ENCODE results near the gene CD163L1.

- no peak for TF ChIP-seq POLR2A (IDR thresholded peaks at IDR 0.05; ENCODE audit: low read length)
- no peak for TF ChIP-seq GATA1 (IDR thresholded peaks at IDR 0.05; ENCODE audit: low read depth, low read length)
Measured at GRCh38 chr12:7434670-7435069, 9.3 kb downstream of the CD163L1 start.

Data from erythroblast (primary cell).